ENCODE results near the gene RYR2.

The RYR2 gene

DNA sequence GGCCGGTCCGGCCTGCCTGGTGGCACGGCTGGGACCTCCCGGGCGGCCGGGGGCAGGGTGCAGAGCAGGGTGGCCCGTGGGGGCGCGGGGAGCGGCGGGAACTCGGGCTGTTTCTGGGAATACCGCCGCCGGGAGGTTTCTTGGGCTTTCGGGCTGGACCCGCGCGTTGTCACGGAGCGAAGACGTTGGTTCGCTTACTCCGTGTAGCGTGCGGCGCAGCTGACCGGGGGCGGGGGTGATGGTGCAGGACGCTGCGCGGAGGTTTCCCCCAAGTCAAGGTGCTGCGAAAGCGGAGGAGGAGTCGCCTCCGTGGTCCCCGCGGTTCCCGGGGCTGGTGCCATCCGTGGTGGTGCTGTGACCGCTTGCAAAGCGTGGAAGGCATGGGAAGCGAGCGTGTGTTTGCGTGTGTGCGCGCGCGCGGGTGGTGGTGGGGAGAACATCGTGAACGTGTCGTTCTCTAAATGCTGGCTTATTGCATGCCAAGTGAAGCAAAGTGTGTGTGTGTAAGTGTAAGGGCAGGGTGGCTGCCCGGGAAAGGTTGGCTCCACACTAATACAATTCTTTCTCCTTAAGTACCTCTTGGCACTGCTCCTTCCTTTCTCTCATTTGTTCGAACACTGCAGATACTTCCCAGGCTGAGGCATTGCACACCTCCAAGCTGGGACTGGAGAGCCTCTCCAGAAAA lies 1.1 kb downstream of the RYR2 start:
- ChIA-PET CTCF (no interaction called here), POLR2A (no interaction called here)
- no peak for DNase-seq (ENCODE audit: extremely low spot score)
- TF ChIP-seq, protein P1, sequence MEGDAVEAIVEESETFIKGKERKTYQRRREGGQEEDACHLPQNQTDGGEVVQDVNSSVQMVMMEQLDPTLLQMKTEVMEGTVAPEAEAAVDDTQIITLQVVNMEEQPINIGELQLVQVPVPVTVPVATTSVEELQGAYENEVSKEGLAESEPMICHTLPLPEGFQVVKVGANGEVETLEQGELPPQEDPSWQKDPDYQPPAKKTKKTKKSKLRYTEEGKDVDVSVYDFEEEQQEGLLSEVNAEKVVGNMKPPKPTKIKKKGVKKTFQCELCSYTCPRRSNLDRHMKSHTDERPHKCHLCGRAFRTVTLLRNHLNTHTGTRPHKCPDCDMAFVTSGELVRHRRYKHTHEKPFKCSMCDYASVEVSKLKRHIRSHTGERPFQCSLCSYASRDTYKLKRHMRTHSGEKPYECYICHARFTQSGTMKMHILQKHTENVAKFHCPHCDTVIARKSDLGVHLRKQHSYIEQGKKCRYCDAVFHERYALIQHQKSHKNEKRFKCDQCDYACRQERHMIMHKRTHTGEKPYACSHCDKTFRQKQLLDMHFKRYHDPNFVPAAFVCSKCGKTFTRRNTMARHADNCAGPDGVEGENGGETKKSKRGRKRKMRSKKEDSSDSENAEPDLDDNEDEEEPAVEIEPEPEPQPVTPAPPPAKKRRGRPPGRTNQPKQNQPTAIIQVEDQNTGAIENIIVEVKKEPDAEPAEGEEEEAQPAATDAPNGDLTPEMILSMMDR (IDR thresholded peaks at IDR 0.05; ENCODE audit: control extremely low read depth, extremely low read depth, low read depth, missing control alignments): no peak

DNA sequence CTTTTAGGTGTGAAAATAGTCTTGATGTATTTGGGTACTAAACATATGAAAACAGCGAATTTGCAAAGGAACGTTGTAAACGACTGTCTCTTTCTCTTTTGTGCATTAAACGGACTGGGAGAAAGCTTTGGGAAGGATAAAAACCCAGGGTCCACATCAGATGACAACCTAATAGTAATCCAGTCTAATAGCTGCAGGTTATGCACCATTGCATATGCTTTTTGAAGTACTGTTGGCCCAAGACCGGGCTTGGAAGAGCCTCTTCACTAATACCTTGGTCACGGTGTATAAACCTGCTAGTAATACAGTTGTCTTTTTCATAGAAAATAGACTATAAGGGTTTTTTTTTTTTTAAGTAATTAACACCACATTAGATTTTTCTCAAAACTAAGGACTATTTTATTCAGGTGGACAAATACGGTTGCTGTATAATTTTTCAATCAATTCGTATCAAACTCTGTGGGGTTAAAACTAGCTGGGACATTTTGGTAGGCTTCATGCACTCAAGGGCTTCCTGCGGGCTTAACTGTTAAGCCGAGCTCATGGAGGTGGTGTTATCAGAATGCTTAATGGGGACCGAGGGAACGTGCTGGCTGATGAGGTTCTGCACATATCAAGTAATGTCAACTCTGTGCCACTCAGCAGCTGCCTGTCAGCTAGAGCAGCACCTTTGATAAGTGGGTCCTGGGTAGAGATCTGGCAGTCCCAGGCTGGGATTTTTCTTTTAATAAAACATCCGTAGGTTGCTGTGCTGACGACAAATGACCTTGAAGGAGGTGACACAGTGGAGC lies 2.1 kb downstream of the RYR2 start:
- ChIA-PET POLR2A (no interaction called here), CTCF (interaction anchor here (1.2 kb wide), 1 partner anchor 18 kb away, joined by 3 read pairs; no protein-coding TSS in a partner anchor)
- TF ChIP-seq, protein P1 (IDR thresholded peaks at IDR 0.05; ENCODE audit: control extremely low read depth, extremely low read depth, low read depth, missing control alignments): no peak
- no peak for DNase-seq (ENCODE audit: extremely low spot score)

DNA sequence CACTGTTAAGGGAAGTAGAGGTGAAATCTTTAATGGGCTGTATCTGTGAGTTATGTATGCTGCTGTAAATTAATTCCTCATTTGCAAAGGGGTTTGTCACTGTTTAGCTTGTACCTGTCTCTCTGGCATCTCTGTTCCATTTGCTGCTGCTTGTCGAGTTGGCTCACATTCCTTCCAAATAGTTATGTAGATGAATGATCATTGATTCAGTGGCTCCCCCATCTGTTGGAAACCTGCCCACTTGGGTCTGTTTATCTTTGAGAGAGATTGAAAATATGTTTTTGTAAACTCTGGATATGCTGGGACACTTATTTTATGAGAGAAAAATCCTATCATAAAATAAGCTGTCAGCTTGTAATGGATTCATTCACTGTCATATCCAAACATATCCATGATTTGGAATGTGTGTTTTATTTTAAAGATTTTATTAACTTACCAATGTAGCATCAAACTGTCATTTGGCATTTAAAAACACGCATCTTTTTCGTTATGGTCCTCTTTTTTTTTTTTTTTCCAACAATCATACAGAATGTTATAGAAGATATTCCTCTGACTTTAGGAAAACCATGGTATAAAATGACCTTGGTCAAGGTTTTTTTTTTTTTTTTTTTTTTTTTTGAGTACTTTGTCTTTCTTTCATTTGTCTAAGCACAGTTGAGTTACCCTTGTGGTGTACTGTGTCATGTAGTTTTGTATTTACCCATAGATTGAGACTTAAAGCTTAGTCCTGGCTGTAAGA lies 3.5 kb downstream of the RYR2 start:
- ChIA-PET CTCF (interaction anchor here (1.2 kb wide), 1 partner anchor 16 kb away, joined by 3 read pairs; no protein-coding TSS in a partner anchor), POLR2A (no interaction called here)

DNA sequence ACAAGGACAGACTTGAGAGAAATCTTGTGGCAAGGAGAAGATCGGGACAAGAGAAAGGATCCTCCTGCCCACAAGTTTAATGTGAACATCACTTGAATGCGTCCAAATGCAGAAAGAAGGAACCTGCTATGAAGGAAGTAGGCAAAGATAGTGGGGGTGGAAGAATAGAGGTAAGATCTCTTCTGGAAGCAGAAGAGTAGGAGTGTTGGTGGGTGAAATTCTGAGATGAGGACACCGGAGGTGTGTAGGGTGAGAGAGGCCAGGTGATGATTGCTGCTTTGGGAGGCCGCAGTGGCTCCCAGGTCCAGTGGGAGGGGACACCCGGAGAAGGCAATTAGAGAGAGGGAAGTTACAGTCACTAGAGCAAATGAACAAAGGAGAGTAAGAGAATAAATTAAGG lies 6.8 kb downstream of the RYR2 start:
- ChIA-PET POLR2A (no interaction called here), CTCF (interaction anchor here (2.6 kb wide), 1 partner anchor 10 kb away, joined by 10 read pairs; no protein-coding TSS in a partner anchor)
- TF ChIP-seq, protein P1 (IDR thresholded peaks at IDR 0.05; ENCODE audit: control extremely low read depth, extremely low read depth, low read depth, missing control alignments): no peak
- DNase-seq (ENCODE audit: extremely low spot score): no peak

More for the DNA sequence above, 3.5 kb downstream of the RYR2 start:
- no peak for DNase-seq (ENCODE audit: extremely low spot score)
- TF ChIP-seq, protein P1 (IDR thresholded peaks at IDR 0.05; ENCODE audit: control extremely low read depth, extremely low read depth, low read depth, missing control alignments): no peak

DNA sequence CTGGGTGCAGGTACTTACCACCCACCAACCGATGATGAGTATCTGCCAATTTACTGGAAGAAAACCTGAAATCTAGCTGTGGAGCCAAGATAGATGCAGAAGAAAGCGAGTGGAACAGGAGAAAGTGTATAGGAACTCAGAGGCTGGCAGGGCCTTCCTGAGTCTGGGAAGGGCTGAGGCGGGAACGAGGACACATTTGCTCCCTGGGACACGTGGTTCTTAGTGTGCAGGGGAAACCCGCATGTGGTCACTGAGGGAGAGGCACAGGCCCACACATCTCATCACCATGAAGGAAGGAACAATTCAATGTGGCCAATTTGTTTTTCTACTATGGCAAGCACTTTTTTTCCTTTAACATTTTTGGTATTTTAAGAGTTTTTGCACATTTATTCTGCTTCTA lies 8.2 kb downstream of the RYR2 start:
- POLR2A ChIA-PET: no interaction called here
- no peak for DNase-seq (ENCODE audit: extremely low spot score)
- TF ChIP-seq, protein P1 (IDR thresholded peaks at IDR 0.05; ENCODE audit: control extremely low read depth, extremely low read depth, low read depth, missing control alignments): no peak
- CTCF ChIA-PET: interaction anchor here (1.2 kb wide), 1 partner anchor 11 kb away, joined by 3 read pairs; no protein-coding TSS in a partner anchor

DNA sequence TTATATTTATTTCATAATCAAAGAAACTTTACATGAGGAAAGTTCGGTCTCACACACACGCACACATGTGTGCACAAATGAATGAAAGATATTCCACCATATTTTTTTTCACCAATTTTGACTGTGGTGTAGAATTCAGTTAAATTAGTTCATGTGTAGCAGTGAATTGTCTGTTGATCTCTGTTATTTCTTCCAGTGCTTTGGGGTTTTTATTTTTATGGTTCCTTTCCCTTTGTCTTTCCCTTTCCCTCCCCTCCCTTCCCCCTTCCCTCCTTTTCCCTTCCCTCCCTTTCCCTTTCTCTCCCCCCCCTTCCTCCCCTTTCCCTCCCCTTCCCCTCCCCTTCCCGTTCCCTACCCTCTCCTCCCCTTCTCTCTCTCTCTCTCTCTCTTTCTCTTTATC lies 8.9 kb downstream of the RYR2 start:
- TF ChIP-seq, protein P1 (IDR thresholded peaks at IDR 0.05; ENCODE audit: control extremely low read depth, extremely low read depth, low read depth, missing control alignments): no peak
- no peak for DNase-seq (ENCODE audit: extremely low spot score)
- ChIA-PET POLR2A (no interaction called here), CTCF (interaction anchor here (1.2 kb wide), 1 partner anchor 10 kb away, joined by 3 read pairs; no protein-coding TSS in a partner anchor)

Measured in GM10248 (cell line).